GM18861 (cell line): ENCODE data around the gene SLC11A2.
"Not testable (repeated sequence)": the region's sequence is repeated elsewhere in the genome, so short reads cannot be mapped to it uniquely, and the experiment has no call there.

Experiments used
- ATAC-seq: cut with Tn5 transposase; IDR thresholded peaks from one replicate; pipeline ENCODE4 v1.9.1; 2021; ENCODE audit not compliant: unreplicated experiment

Gene SLC11A2

DNA sequence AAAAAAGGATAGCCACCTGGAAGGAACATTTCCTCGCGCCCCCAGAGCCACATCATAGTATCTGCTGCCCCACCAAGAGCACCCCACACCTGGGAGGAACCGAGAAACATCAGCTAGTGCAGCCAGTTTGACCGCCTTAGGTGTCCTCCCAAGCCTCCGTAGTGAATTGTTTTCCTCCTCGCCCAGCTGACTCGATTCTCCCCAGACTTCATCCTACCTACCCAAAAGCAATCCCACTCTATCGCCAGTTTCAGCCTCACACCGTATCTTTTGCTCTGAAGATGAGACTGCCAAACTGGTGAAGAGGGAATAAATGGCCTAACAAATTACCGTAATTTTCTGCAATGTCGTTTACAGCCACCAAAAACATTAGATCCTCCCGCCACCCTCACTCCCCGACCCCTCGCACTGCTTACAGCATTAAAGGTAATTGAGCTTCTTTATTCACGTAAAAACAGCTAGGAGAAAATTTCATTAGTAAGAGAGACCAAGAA is 1.2 kb upstream of the SLC11A2 start:
- ATAC-seq, result no peak

DNA sequence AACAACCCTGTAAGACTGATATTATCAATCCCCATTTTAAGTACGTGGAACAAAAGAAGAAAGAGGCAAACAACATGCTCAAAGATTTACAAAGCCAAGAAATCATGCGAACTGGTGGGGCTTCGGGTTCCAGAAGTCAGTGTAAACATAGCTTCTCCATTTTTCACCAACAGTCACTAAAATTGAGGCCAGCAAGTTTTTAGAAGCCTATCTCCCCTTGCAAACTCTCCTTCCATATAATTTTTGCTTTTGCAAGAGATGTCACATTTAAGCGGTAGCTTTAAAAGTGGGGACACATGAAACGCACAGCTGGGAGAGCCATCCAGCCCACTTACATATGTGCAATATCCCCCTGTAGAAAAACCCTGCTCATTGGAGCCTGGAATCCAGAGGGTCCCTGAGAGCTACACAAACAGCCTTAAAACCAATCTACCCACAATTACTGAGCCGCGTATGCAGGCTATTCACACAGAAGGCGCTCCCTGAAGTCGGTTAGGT is 797 bp downstream of the SLC11A2 start:
- ATAC-seq, result no peak

- no peak for ATAC-seq
Measured at GRCh38 chr12:51023625-51024382, 2.4 kb downstream of the SLC11A2 start.

- no peak for ATAC-seq
Measured at GRCh38 chr12:51021694-51022093, 4.5 kb downstream of the SLC11A2 start.

GRCh38 chr12:51020448-51021182 is 5.6 kb downstream of the SLC11A2 start:
- ATAC-seq, result no peak

DNA sequence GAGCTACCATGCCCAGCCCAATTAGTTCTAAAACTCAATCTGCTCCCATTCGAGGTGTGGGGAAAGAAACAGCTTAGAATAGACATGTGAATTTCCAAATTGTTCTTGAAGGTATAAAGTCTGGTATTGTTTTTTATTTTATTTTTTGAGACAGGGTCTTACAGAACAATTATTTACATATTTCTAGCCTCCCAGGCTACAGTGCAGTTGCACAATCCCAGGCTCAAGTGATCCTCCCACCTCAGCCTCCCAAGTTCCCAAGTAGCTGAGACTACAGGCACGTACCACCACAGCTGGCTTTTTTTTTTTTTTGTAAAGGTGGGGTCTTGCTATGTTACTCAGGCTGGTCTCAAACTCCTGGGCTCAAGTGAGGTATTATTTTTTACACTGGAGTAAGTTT is 6.3 kb downstream of the SLC11A2 start:
- ATAC-seq, result no peak

GRCh38 chr12:51018956-51019355 is 7.2 kb downstream of the SLC11A2 start:
- no peak for ATAC-seq

DNA sequence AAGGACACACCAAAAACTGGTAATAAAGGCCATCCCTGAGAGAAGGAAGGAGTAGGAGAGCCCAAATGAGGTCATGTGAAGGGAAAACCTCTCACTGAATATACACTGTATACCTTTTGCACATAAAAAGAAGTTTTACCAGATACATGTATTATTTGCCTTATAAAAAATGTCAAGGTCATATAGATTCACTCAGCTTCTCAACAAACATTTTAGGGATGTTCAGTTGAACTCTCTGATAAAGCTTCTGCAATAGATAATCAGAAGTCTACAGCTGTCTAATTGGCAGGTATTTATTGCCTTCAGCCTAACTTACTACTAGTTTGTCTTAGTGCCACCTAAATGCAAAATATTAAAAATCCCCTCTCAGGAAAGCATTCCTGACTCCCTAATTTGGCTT is 8.7 kb downstream of the SLC11A2 start:
- ATAC-seq, result no peak

DNA sequence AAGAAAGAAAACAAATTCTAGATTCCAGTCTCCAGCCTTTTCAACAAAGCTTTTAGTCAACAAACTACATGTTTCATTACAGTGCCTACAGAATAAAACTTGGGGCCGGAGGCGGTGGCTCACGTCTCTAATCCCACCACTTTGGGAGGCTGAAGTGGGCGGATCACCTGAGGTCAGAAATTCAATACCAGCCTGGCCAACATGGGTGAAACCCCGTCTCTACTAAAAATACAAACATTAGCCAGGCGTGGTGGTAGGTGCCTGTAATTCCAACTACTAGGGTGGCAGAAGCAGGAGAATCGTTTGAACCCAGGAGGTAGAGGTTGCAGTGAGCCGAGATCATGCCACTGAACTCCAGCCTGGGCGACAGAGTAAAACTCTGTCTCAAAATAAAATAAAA is 11.7 kb downstream of the SLC11A2 start:
- ATAC-seq, result not testable (repeated sequence)

GRCh38 chr12:51013441-51013840 is 12.7 kb downstream of the SLC11A2 start:
- ATAC-seq, result no peak

DNA sequence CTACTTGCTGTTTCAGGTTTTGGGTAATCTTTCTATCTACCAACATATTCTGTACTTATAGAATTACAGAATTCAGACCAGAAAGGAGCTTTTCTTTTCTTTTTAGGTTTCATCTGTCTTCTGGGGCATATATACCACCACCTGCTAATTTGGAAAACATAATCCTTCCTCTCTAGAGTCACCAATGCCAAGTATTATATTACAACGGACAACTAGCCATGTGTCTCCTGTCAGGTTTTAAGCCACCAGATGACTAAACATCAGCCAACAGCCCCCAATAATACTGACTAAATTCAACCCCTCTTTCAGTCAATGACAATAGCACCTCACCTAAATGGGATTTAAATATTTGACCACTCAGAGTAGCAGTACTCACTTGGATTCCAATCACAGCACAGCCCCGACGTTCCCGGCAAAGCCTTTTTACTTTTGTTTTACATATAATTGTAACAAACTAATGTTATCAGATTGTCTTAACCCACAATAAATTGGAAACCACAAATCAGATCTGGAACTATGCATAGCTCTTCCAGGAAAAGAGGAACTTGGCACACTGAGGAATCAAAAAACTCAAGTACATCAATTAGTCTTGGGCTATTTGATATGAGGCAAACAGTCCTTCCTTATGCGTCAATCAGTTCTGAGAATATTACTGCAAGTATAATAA is 13.5 kb downstream of the SLC11A2 start:
- ATAC-seq, result no peak

DNA sequence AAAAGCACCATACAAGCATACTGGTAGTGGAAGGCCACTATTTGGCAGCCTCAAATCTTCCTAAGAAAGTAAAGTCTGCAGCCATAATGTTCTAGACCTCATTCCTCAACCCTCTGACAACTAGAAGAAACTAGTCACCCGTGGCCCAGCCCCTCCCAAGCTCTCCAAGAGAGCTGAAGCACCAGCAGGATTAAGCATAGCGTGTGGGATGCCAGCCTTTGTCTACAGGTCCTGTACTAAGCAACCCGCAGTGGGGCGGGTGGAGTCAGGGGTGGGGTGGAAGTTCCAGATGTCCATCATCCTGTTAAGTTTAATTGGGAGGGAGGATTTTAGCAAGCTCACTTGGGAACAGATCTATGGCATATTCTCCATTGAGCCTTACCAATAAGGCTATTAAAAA is 14.2 kb downstream of the SLC11A2 start:
- no peak for ATAC-seq

DNA sequence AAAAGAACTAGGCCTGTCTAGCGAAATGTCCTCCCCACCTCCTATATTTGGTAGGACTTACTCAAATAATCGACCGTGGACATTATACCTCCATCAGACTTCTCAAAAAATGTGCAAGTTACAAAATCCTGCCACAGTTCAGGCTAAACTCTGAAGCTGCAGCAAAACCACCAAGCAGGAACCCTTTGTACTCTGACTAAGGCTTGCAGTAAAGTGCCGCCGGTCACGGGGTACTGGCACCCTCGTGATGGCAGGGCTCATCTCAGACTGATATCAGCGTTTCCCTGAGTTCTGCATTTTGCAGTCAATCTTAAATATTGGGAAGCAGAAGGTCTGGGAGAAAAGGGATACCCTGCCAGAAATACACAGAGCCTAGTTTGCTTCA is 17.1 kb downstream of the SLC11A2 start:
- no peak for ATAC-seq

- no peak for ATAC-seq
Measured at GRCh38 chr12:51008329-51009055, 17.7 kb downstream of the SLC11A2 start.

GRCh38 chr12:51005671-51006070 is 20.5 kb downstream of the SLC11A2 start:
- no peak for ATAC-seq

- ATAC-seq, result no peak
Measured at GRCh38 chr12:51005030-51005429, 21.2 kb downstream of the SLC11A2 start.

- ATAC-seq, result no peak
Measured at GRCh38 chr12:51004504-51004903, 21.7 kb downstream of the SLC11A2 start.

DNA sequence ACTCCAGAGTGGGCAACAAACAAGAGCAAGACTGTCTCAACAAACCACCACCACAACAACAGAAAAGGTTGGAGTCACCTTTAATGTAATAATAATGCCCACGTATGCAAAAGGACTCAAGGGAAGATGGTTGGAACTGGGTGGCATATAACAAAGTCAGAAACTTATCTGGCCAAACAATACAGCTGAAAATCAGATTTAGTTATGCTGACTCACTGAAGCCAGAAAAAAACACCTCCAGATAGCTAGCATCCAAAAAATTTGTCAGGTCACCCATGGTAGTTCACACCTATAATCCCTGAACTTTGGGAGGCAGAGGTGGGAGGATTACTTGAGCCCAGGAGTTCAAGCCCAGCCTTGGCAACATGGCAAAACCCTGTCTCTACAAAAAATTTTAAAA is 24.4 kb downstream of the SLC11A2 start:
- ATAC-seq, result no peak

DNA sequence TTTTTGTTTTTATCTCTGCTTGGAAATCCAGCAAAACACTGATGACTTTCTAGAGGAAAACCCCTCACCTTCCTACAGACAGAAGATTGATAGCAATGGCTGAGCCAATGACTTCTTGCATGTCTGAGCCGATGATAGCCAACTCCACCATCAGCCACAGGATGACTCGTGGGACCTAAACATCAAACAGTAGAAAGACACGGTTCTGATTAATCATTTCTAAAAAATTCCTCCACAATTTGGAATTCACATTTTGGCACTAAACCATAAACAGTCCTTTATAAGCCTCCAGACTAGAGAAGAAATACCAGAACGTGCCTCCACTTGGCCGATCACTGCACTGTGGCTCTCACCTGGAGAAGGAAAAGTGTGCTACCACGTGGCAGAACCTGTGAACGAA is 25.9 kb downstream of the SLC11A2 start:
- ATAC-seq, result no peak

- ATAC-seq, result no peak
Measured at GRCh38 chr12:50999093-50999492, 27.1 kb downstream of the SLC11A2 start.

- ATAC-seq, result no peak
Measured at GRCh38 chr12:50992819-50993218, 33.4 kb downstream of the SLC11A2 start.
